HCT116 (cell line): Measurements from ENCODE around the gene SLC1A4.

Experiments
- EZH2 ChIP-seq: fragments of 200-600 bp; sonication (generic); IDR thresholded peaks from 2 replicates; pipeline ENCODE4 v1.6.1; 2017; ENCODE audit warnings: antibody characterized with exemption, mixed run types
- EZH2phosphoT487 ChIP-seq: fragments of 200-600 bp; IDR thresholded peaks from 2 replicates; pipeline ENCODE4 v1.6.1; 2018; ENCODE audit warnings: antibody characterized with exemption, borderline replicate concordance
- POLR2A ChIP-seq: IDR thresholded peaks from 2 replicates; pipeline ENCODE4 v1.7.0; 2011; ENCODE audit warnings: borderline replicate concordance; ENCODE audit not compliant: insufficient read depth, insufficient read length; ENCODE audit errors: extremely low read depth
- SIN3A ChIP-seq: IDR thresholded peaks from 2 replicates; pipeline ENCODE4 v1.6.1; 2012; ENCODE audit warnings: low read depth
- SRF ChIP-seq: IDR thresholded peaks from 2 replicates; pipeline ENCODE4 v1.6.1; 2012; ENCODE audit warnings: low read depth
- TF ChIP-seq, protein P1 (sequence below): IDR thresholded peaks from 2 replicates; pipeline ENCODE4 v1.6.1; 2012; ENCODE audit warnings: low read depth
- TF ChIP-seq, protein P2 (sequence below): IDR thresholded peaks from 2 replicates; pipeline ENCODE4 v1.6.1; 2012
- TF ChIP-seq, protein P3 (sequence below): IDR thresholded peaks from 2 replicates; pipeline ENCODE4 v1.6.1; 2012

- TF ChIP-seq SIN3A (no peak), EZH2phosphoT487 (no peak), SRF (no peak), EZH2 (no peak), POLR2A (no peak)
- TF ChIP-seq, protein P1, sequence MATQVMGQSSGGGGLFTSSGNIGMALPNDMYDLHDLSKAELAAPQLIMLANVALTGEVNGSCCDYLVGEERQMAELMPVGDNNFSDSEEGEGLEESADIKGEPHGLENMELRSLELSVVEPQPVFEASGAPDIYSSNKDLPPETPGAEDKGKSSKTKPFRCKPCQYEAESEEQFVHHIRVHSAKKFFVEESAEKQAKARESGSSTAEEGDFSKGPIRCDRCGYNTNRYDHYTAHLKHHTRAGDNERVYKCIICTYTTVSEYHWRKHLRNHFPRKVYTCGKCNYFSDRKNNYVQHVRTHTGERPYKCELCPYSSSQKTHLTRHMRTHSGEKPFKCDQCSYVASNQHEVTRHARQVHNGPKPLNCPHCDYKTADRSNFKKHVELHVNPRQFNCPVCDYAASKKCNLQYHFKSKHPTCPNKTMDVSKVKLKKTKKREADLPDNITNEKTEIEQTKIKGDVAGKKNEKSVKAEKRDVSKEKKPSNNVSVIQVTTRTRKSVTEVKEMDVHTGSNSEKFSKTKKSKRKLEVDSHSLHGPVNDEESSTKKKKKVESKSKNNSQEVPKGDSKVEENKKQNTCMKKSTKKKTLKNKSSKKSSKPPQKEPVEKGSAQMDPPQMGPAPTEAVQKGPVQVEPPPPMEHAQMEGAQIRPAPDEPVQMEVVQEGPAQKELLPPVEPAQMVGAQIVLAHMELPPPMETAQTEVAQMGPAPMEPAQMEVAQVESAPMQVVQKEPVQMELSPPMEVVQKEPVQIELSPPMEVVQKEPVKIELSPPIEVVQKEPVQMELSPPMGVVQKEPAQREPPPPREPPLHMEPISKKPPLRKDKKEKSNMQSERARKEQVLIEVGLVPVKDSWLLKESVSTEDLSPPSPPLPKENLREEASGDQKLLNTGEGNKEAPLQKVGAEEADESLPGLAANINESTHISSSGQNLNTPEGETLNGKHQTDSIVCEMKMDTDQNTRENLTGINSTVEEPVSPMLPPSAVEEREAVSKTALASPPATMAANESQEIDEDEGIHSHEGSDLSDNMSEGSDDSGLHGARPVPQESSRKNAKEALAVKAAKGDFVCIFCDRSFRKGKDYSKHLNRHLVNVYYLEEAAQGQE = no peak
- TF ChIP-seq, protein P2, sequence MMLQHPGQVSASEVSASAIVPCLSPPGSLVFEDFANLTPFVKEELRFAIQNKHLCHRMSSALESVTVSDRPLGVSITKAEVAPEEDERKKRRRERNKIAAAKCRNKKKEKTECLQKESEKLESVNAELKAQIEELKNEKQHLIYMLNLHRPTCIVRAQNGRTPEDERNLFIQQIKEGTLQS = no peak
- TF ChIP-seq, protein P3, sequence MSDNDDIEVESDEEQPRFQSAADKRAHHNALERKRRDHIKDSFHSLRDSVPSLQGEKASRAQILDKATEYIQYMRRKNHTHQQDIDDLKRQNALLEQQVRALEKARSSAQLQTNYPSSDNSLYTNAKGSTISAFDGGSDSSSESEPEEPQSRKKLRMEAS = no peak
These were observed 50.4 kb downstream of the SLC1A4 start for GRCh38 chr2:65039640-65040039.
